Measurements from ENCODE around the gene GALNT8. TPM values are rescaled to one million over a fixed set of nuclear protein-coding genes. Genes with fewer than 3 reads are reported as not detected.

The GALNT8 gene
- total RNA-seq, 1 donor = not detected

DNA sequence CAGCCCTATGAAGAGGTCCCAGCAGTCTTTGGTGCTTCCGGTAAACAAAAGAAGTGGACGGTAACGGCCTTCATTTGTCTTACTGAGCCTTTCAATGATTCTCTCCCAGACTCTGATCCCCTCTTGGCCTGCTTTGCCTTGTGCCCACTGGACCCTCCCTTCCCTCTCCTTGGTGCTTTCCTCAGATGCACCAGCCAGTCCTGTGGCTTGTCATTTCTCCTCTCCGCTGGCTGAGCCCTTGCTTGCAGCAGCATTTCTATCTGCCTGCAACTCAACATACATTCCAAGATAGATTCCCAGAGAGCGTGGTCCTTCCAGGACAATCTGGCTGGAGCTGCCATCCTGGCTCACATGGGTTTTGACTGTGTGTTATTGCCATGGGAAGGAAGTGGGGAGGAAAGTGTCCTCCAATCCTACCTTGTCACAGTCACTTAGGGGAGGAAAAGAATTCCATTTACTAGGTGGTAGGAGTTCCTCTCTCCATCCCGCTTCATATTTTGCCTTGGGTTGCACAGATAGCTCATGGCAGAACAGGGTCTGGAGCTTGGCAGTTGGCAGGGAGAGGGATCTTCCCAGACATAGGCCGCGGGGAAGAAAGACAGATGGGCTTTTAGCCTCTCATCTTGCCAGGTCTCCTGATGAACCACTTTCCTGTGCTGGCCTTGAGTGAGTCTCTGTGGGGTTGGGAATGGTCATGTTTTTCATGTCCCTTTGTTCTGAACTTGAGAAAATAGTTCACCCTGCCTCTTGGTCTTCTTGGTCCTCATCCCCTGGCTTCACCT, 96.7 kb downstream of the GALNT8 start:
- DNase-seq (ENCODE audit: insufficient read length, low spot score, missing footprints) = no peak
- TF ChIP-seq, protein P1, sequence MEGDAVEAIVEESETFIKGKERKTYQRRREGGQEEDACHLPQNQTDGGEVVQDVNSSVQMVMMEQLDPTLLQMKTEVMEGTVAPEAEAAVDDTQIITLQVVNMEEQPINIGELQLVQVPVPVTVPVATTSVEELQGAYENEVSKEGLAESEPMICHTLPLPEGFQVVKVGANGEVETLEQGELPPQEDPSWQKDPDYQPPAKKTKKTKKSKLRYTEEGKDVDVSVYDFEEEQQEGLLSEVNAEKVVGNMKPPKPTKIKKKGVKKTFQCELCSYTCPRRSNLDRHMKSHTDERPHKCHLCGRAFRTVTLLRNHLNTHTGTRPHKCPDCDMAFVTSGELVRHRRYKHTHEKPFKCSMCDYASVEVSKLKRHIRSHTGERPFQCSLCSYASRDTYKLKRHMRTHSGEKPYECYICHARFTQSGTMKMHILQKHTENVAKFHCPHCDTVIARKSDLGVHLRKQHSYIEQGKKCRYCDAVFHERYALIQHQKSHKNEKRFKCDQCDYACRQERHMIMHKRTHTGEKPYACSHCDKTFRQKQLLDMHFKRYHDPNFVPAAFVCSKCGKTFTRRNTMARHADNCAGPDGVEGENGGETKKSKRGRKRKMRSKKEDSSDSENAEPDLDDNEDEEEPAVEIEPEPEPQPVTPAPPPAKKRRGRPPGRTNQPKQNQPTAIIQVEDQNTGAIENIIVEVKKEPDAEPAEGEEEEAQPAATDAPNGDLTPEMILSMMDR (IDR thresholded peaks at IDR 0.05; ENCODE audit: extremely low read depth, low read depth, low read length) = no peak
- Histone ChIP-seq H4K20me1 (ENCODE audit: insufficient read depth, low read length) (no peaks in the 10 kb centered on the region), H3K27me3 (ENCODE audit: insufficient read depth, low read length) (peaks cover 2% of the 10 kb centered on the region), H3K36me3 (ENCODE audit: insufficient read depth, low read length) (no peaks in the 10 kb centered on the region), H3K9me3 (ENCODE audit: low read depth, low read length) (no peaks in the 10 kb centered on the region), H2AFZ (ENCODE audit: low read length) (no peak overlapping the region), H3K27ac (ENCODE audit: low read depth, low read length) (no peak overlapping the region), H3K4me3 (ENCODE audit: insufficient read depth, low read length) (no peak overlapping the region), H3K4me1 (ENCODE audit: insufficient read depth, low read length) (no peaks in the 10 kb centered on the region), H3K4me2 (ENCODE audit: insufficient read depth, low read length) (no peak overlapping the region), H3K79me2 (ENCODE audit: insufficient read depth, low read length) (no peaks in the 10 kb centered on the region)

DNA sequence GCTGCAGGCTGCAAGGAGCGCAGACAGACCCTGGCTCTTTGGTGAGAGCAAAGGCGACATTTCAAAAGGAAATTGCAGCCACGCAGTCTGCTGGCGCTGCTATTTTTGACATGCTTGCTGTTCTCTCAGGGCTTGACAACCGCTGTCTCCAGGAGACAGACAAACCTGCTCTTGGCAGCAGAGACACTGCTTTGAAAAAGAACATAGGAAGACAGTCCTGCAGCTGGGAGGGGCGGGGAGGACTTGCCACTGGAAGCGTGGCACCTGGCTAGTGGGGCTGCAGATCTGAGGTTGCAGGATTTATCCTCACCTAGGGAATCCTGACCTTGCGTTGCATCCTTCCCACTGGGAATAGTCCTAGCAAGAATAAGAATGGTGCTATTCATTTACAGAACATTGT, 97.7 kb downstream of the GALNT8 start:
- H3K9me3 ChIP-seq (ENCODE audit: low read depth, low read length) = no peaks in the 10 kb centered on the region
- no peak overlapping the region for H2AFZ ChIP-seq (ENCODE audit: low read length)
- H3K36me3 ChIP-seq (ENCODE audit: insufficient read depth, low read length) = no peaks in the 10 kb centered on the region
- DNase-seq (ENCODE audit: insufficient read length, low spot score, missing footprints) = no peak
- H3K27me3 ChIP-seq (ENCODE audit: insufficient read depth, low read length) = peaks cover 2% of the 10 kb centered on the region
- H3K79me2 ChIP-seq (ENCODE audit: insufficient read depth, low read length) = no peaks in the 10 kb centered on the region
- no peaks in the 10 kb centered on the region for H3K4me1 ChIP-seq (ENCODE audit: insufficient read depth, low read length)
- H3K4me3 ChIP-seq (ENCODE audit: insufficient read depth, low read length) = no peak overlapping the region
- H3K27ac ChIP-seq (ENCODE audit: low read depth, low read length) = no peak overlapping the region
- H3K4me2 ChIP-seq (ENCODE audit: insufficient read depth, low read length) = no peak overlapping the region
- no peaks in the 10 kb centered on the region for H4K20me1 ChIP-seq (ENCODE audit: insufficient read depth, low read length)
- TF ChIP-seq, protein P1 (IDR thresholded peaks at IDR 0.05; ENCODE audit: extremely low read depth, low read depth, low read length) = no peak

DNA sequence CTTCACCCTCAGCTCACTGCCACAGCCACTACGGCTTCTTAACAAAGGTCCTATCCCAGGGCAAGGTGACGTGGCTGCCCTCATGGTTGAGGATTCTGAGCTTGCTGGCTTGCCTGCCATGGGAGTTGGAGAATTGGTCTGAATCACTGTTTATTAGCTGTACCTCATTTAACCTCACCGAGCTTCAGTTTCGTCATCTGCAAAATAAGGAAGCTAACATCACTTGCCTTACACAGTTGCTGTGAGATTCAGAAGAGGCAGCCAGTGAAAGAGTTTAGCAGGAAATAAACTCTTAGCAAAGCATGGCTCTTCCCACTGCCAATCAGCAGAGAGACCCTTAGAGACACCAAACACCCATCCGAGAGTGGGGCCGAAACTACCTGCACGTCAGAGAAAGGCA, 99.5 kb downstream of the GALNT8 start:
- H2AFZ ChIP-seq (ENCODE audit: low read length) = no peak overlapping the region
- TF ChIP-seq, protein P1 (IDR thresholded peaks at IDR 0.05; ENCODE audit: extremely low read depth, low read depth, low read length) = no peak
- no peaks in the 10 kb centered on the region for H3K9me3 ChIP-seq (ENCODE audit: low read depth, low read length)
- peaks cover 5% of the 10 kb centered on the region for H3K4me1 ChIP-seq (ENCODE audit: insufficient read depth, low read length)
- H3K36me3 ChIP-seq (ENCODE audit: insufficient read depth, low read length) = no peaks in the 10 kb centered on the region
- no peaks in the 10 kb centered on the region for H3K79me2 ChIP-seq (ENCODE audit: insufficient read depth, low read length)
- no peak for DNase-seq (ENCODE audit: insufficient read length, low spot score, missing footprints)
- no peak overlapping the region for H3K4me3 ChIP-seq (ENCODE audit: insufficient read depth, low read length)
- H3K4me2 ChIP-seq (ENCODE audit: insufficient read depth, low read length) = no peak overlapping the region
- no peak overlapping the region for H3K27ac ChIP-seq (ENCODE audit: low read depth, low read length)
- peaks cover 2% of the 10 kb centered on the region for H3K27me3 ChIP-seq (ENCODE audit: insufficient read depth, low read length)
- H4K20me1 ChIP-seq (ENCODE audit: insufficient read depth, low read length) = no peaks in the 10 kb centered on the region

DNA sequence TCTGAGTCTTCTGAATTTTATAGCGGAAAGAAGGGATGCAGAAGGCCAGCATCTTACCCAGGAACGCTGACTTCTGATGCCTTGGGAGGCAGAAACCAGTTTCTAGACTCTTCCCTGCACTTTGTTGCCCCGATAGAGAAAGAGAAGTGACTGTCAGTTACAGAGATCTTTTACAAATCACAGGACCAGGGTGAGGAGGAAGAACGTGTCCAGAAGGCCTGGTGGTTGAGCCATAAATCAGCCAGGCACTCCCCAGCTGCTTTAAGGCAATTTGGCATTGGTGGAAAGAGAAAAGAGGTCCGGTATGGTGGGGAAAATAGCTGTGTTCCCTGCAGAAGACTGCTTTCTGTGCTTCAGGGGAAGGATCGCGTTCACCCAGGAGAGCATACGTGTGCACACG, 100.8 kb downstream of the GALNT8 start:
- TF ChIP-seq, protein P1 (IDR thresholded peaks at IDR 0.05; ENCODE audit: extremely low read depth, low read depth, low read length) = no peak
- H3K9me3 ChIP-seq (ENCODE audit: low read depth, low read length) = no peaks in the 10 kb centered on the region
- no peak overlapping the region for H3K27ac ChIP-seq (ENCODE audit: low read depth, low read length)
- no peak overlapping the region for H3K4me2 ChIP-seq (ENCODE audit: insufficient read depth, low read length)
- H3K4me1 ChIP-seq (ENCODE audit: insufficient read depth, low read length) = peaks cover 5% of the 10 kb centered on the region
- DNase-seq (ENCODE audit: insufficient read length, low spot score, missing footprints) = no peak
- no peaks in the 10 kb centered on the region for H3K36me3 ChIP-seq (ENCODE audit: insufficient read depth, low read length)
- H4K20me1 ChIP-seq (ENCODE audit: insufficient read depth, low read length) = no peaks in the 10 kb centered on the region
- H2AFZ ChIP-seq (ENCODE audit: low read length) = no peak overlapping the region
- H3K4me3 ChIP-seq (ENCODE audit: insufficient read depth, low read length) = no peak overlapping the region
- no peaks in the 10 kb centered on the region for H3K79me2 ChIP-seq (ENCODE audit: insufficient read depth, low read length)
- peaks cover 2% of the 10 kb centered on the region for H3K27me3 ChIP-seq (ENCODE audit: insufficient read depth, low read length)

Other genes starting within 250 kb of the GALNT8 start
- 2.2 and 3.5 TPM in 2 replicates for gene RAD51AP1, start 181.5 kb upstream of the GALNT8 start, total RNA-seq
- gene DYRK4, start 158.2 kb upstream of the GALNT8 start, total RNA-seq = 27.1 and 30.4 TPM in 2 replicates
- 1.5 and 2.2 TPM in 2 replicates for gene AKAP3, start 71.3 kb upstream of the GALNT8 start, total RNA-seq
- 29.0 and 41.3 TPM in 2 replicates for gene NDUFA9, start 71.3 kb upstream of the GALNT8 start, total RNA-seq
- under 0.01 TPM in 1 of 2 replicates, not detected in the other for gene KCNA1, start 189.5 kb downstream of the GALNT8 start, total RNA-seq

Measured in osteoblast (primary cell).